K562 (cell line): ENCODE results near the gene SCAMP3. TPM values are rescaled to one million over a fixed set of nuclear protein-coding genes. Genes with fewer than 3 reads are reported as not detected.

Source experiments
- ATAC-seq: fragments of 200-7000 bp; cut with Tn5 transposase; 3 replicates; pipeline ENCODE4 v1.9.1; 2020; ENCODE audit warnings: moderate library complexity
- BruUV-seq: library from RNA; stranded (reverse); fragments of 400-500 nt; replicated peaks from 2 replicates; lab custom pipeline; 2021; lab: Mats Ljungman, UMichigan
- CTCF ChIA-PET: fragments of 300-600 bp; formaldehyde crosslinking; extraction: SDS; loops from one replicate; lab custom pipeline; 2021; ENCODE audit warnings: low intra/inter-chr PET ratio; lab: Yijun Ruan, JAX
- POLR2A ChIA-PET: fragments of 300-600, 350-650 bp; sonication (Branson Sonifier 250); formaldehyde crosslinking; extraction: SDS; loops from one replicate; lab custom pipeline; 2021; ENCODE audit warnings: antibody characterized with exemption, inconsistent platforms; lab: Yijun Ruan, JAX
- DNase-seq, 4 experiments: peaks; one replicate each; pipeline versions ENCODE4 v3.0.0 to v3.0.0-alpha.2; 2011 to 2018; ENCODE audit warnings: low spot score in 3 of 4, mixed read lengths in 3 of 4; ENCODE audit errors: extremely low read depth in 1 of 4
- FAIRE-seq: peaks from 2 replicates; lab custom pipeline; 2011; peaks lifted over from hg19 to GRCh38; lab: Jason Lieb, UNC
- H2AFZ ChIP-seq: 2 replicates; pipeline ENCODE4 v1.6.0; 2011; ENCODE audit warnings: low read depth, low read length, control low read depth, inconsistent platforms
- H3K27ac ChIP-seq: fragments of 200-600 bp; 3 replicates; pipeline ENCODE4 v1.8.0; 2011; ENCODE audit warnings: low read depth, mild to moderate bottlenecking, control low read depth, inconsistent platforms, low read length, moderate library complexity, mixed read lengths; ENCODE audit errors: extremely low read depth
- H3K27me3 ChIP-seq, 2 experiments: fragments of 300-600 bp in 1 of 2; 2 replicates in 1 of 2; 3 replicates in 1 of 2; pipeline versions ENCODE4 v1.6.0 to v1.8.0; 2011; ENCODE audit warnings: inconsistent platforms in 2 of 2, low read length in 2 of 2, mild to moderate bottlenecking in 1 of 2, mixed read lengths in 1 of 2, moderate library complexity in 1 of 2; ENCODE audit not compliant: control insufficient read depth in 2 of 2, insufficient read depth in 2 of 2
- H3K36me3 ChIP-seq: fragments of 300-600 bp; 3 replicates; pipeline ENCODE4 v1.8.0; 2011; ENCODE audit warnings: mild to moderate bottlenecking, low read length, inconsistent platforms; ENCODE audit not compliant: control insufficient read depth, insufficient read depth
- H3K4me1 ChIP-seq, 2 experiments: fragments of 200-600 bp in 1 of 2; replicated peaks in 1 of 2; 2 replicates in 1 of 2; 3 replicates in 1 of 2; pipeline versions ENCODE4 v1.5.1 to v1.8.0; 2011; ENCODE audit warnings: inconsistent platforms in 2 of 2, low read length in 2 of 2, mild to moderate bottlenecking in 1 of 2, mixed read lengths in 1 of 2, moderate library complexity in 1 of 2; ENCODE audit not compliant: control insufficient read depth in 2 of 2, insufficient read depth in 2 of 2
- H3K4me2 ChIP-seq: 2 replicates; pipeline ENCODE4 v1.6.1; 2011; ENCODE audit warnings: low read length, control low read depth, inconsistent platforms, mixed read lengths; ENCODE audit not compliant: insufficient read depth
- H3K4me3 ChIP-seq: fragments of 200-600 bp; sonication (generic), shearing (Covaris generic); 2 replicates; pipeline ENCODE4 v1.5.1; 2016; ENCODE audit warnings: control low read depth, inconsistent platforms
- H3K79me2 ChIP-seq: fragments of 200-600 bp; 3 replicates; pipeline ENCODE4 v1.8.0; 2011; ENCODE audit warnings: low read length, inconsistent platforms; ENCODE audit not compliant: control insufficient read depth, insufficient read depth
- H3K9ac ChIP-seq, 2 experiments: 2 replicates each; pipeline versions ENCODE4 v1.6.0 to v1.6.1; 2011; ENCODE audit warnings: low read depth in 2 of 2, low read length in 2 of 2, control low read depth in 1 of 2, inconsistent platforms in 1 of 2, mild to moderate bottlenecking in 1 of 2, mixed read lengths in 1 of 2; ENCODE audit not compliant: insufficient read depth in 1 of 2
- H3K9me1 ChIP-seq: one replicate; pipeline ENCODE4 v1.6.0; 2011; ENCODE audit warnings: inconsistent platforms, mild to moderate bottlenecking, low read length, moderate library complexity; ENCODE audit not compliant: control insufficient read depth, insufficient read depth
- H3K9me3 ChIP-seq: replicated peaks from 2 replicates; pipeline ENCODE4 v1.5.1; 2011; ENCODE audit warnings: low read depth, low read length, inconsistent platforms; ENCODE audit not compliant: control insufficient read depth, insufficient read depth
- H4K20me1 ChIP-seq: replicated peaks from 2 replicates; pipeline ENCODE4 v1.6.1; 2011; ENCODE audit warnings: low read length, inconsistent platforms, mixed read lengths; ENCODE audit not compliant: control insufficient read depth, insufficient read depth
- ATF7 ChIP-seq: fragments of 450-650 bp; IDR thresholded peaks from 2 replicates; pipeline ENCODE4 v1.7.1; 2014; ENCODE audit warnings: mild to moderate bottlenecking, moderate library complexity
- CREB5 ChIP-seq: fragments of 250-450 bp; sonication (Bioruptor Pico); IDR thresholded peaks from 2 replicates; pipeline ENCODE4 v1.5.0; 2020; ENCODE audit warnings: mild to moderate bottlenecking
- FOXA3 ChIP-seq, 2 experiments: fragments of 450-650 bp in 1 of 2; sonication (generic) in 1 of 2; formaldehyde crosslinking; IDR thresholded peaks in 1 of 2; conservative IDR thresholded peaks in 1 of 2; 2 replicates each; pipeline versions ENCODE4 v1.4.0 to v1.8.0; 2020 to 2022; ENCODE audit warnings: mild to moderate bottlenecking in 2 of 2, missing genetic modification reagents in 1 of 2
- HMGN3 ChIP-seq: IDR thresholded peaks from 2 replicates; pipeline ENCODE4 v1.6.1; 2011; ENCODE audit warnings: borderline replicate concordance, low read depth, mild to moderate bottlenecking, mixed read lengths, low read length; ENCODE audit not compliant: insufficient read length; ENCODE audit errors: extremely low read depth
- MEIS2 ChIP-seq: fragments of 450-650 bp; IDR thresholded peaks from 2 replicates; pipeline ENCODE4 v1.6.1; 2014; ENCODE audit warnings: mild to moderate bottlenecking; ENCODE audit not compliant: partially characterized antibody
- ZBED1 ChIP-seq: IDR thresholded peaks from 2 replicates; pipeline ENCODE4 v1.6.1; 2014
- ZBTB33 ChIP-seq: sonication (generic); formaldehyde crosslinking; IDR thresholded peaks from 2 replicates; pipeline ENCODE4 v1.8.1; 2023; ENCODE audit warnings: mild to moderate bottlenecking, missing genetic modification reagents
- ZNF12 ChIP-seq: sonication (generic); formaldehyde crosslinking; IDR thresholded peaks from 2 replicates; pipeline ENCODE4 v1.4.0; 2020; ENCODE audit warnings: mild to moderate bottlenecking, missing genetic modification reagents
- WGBS: fragments of 100-300 bp; shearing (Covaris generic); methylation state at CpG from one replicate; pipeline ENCODE4 v1.1.6; 2016; ENCODE audit warnings: low coverage, mixed read lengths; ENCODE audit not compliant: insufficient coverage; ENCODE audit errors: missing lambda C conversion rate; 5-methylcytosine and 5-hydroxymethylcytosine counted together
- in situ Hi-C: fragments of 300-500 bp; cut with MboI; formaldehyde crosslinking; loops from 4 replicates; pipeline ENCODE4 v1.15.0; 2018; ENCODE audit warnings: inconsistent platforms, mixed read lengths
- intact Hi-C: fragments of 100-400 bp; cut with micrococcal nuclease; formaldehyde crosslinking; loops from 2 replicates; pipeline ENCODE4 v1.14.2; 2022
- polyA plus RNA-seq, 8 experiments: library from polyadenylated mRNA; depleted of rRNA in 4 of 8; stranded (reverse) in 5 of 8; unstranded in 3 of 8; fragments of >200 nt; fragmentation: Nextera tagmentation in 2 of 8; fragmentation: Illumina TruSeq in 1 of 8; extraction: Ambion mirVana in 2 of 8; extraction: Trizol in 1 of 8; gene quantifications; 2 replicates each; pipeline versions ENCODE4 v1.2.1 to v1.2.3, GENCODE V29; 2011 to 2014; ENCODE audit warnings: inconsistent platforms in 1 of 8, missing spikeins in 1 of 8
- total RNA-seq, 7 experiments: library from RNA; depleted of rRNA in 6 of 7; stranded (reverse); fragments of >200 nt in 6 of 7; fragmentation: Illumina TruSeq in 2 of 7; extraction: Trizol in 2 of 7; gene quantifications; 2 replicates each; pipeline versions ENCODE4 v1.2.1 to v1.2.3, GENCODE V29; 2011 to 2021; ENCODE audit warnings: low replicate concordance in 1 of 7

Gene SCAMP3
- total and polyA plus RNA-seq, 9 of the 15 experiments (the other 6 are each of a cell fraction or from before 2014, with no cell fraction given), result 14.2 to 131 (median 86.1) TPM

- Histone ChIP-seq H3K27me3 (no peaks in the 10 kb centered on the region), H3K9ac (peak overlapping the region in 1 of 2 experiments; percentile 18; a peak in 1 of 4 replicates), H3K9me3 (no peaks in the 10 kb centered on the region), H3K9me1 (peaks cover 3% of the 10 kb centered on the region), H3K4me3 (no peak overlapping the region), H2AFZ (no peak overlapping the region), H3K79me2 (peaks cover 29% of the 10 kb centered on the region), H3K4me2 (no peak overlapping the region), H3K36me3 (peaks cover 89% of the 10 kb centered on the region), H3K4me1 (peaks cover 5 to 10% of the 10 kb centered on the region in 2 experiments; a peak in 4 of 5 replicates), H4K20me1 (no peaks in the 10 kb centered on the region), H3K27ac (no peak overlapping the region)
- ChIA-PET CTCF (no interaction called here), POLR2A (interaction anchor here (0.6 to 2.6 kb wide), 5 partner anchors 10 to 274 kb away, joined by 3 to 9 read pairs (median 4); partner anchors contain the start of genes ENTREP3 and HCN3)
- no peak for TF ChIP-seq ZNF12
- peak; percentile 23 for TF ChIP-seq MEIS2
- no TSS peak for BruUV-seq
- FAIRE-seq (no peak), DNase-seq (no peak), ATAC-seq (no peak)
- intact Hi-C loops (no loop called here), in situ Hi-C loops (no loop called here)
- 59% methylated on average over 6 of the region's 6 CpGs for WGBS
These were observed 4.4 kb upstream of the SCAMP3 start for GRCh38 chr1:155266553-155266952.

DNA sequence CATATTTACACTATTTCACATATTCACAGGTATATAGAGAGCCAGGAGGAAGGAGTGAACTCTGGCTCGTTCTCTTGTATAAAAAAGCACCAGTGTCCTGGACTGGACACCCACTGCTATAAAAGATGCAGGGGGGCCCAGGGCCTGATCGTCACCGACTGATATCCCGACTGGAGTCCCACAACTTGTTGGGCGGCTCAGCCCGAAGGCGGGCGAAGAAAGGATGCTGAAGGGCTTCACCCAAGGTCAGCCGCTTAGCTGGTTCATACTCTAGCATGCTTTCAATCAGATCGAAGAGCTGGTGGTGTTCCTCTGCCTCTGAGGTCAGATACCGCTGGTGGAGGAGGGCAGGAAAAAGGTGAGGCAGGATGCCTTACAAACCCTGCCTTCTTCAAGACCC, 907 bp upstream of the SCAMP3 start:
- in situ Hi-C loops (no loop called here), intact Hi-C loops (no loop called here)
- Histone ChIP-seq H4K20me1 (no peaks in the 10 kb centered on the region), H3K4me1 (peaks cover 7 to 23% of the 10 kb centered on the region in 2 experiments; a peak in 4 of 5 replicates), H3K9me1 (peaks cover 3% of the 10 kb centered on the region), H3K79me2 (peaks cover 21% of the 10 kb centered on the region), H3K4me3 (no peak overlapping the region), H3K4me2 (no peak overlapping the region), H2AFZ (no peak overlapping the region), H3K27me3 (no peaks in the 10 kb centered on the region), H3K9me3 (no peaks in the 10 kb centered on the region), H3K27ac (peak overlapping the region; percentile 64; the same call in 2 of the 3 replicates), H3K9ac (0 out of 4 replicates have a peak overlapping the region, but pooled peaks of 1 of the 2 experiments have one; percentile 83), H3K36me3 (peaks cover 74% of the 10 kb centered on the region)
- BruUV-seq, result no TSS peak
- CTCF ChIA-PET, result no interaction called here
- DNase-seq (no peak), FAIRE-seq (no peak), ATAC-seq (no peak)
- POLR2A ChIA-PET, result interaction anchor here (0.6 to 1.1 kb wide), 3 partner anchors 8 to 805 kb away, joined by 3 read pairs; partner anchors contain the start of gene ENTREP3
- TF ChIP-seq CREB5 (no peak), ZBTB33 (CRISPR knock-in tag) (peak; percentile 51; the same call in 1 of the 2 replicates), HMGN3 (no peak), FOXA3 (CRISPR knock-in tag; conservative IDR thresholded peaks at IDR 0.05 in 1 of 2, IDR thresholded peaks at IDR 0.05 in 1 of 2) (no peak), ZBED1 (no peak), ATF7 (no peak)
- WGBS, result 78% methylated on average over 11 of the region's 11 CpGs
